MV-4-11 (cell line): Measurements from ENCODE around the gene CACNA1E.

Source experiments
- DNase-seq: peaks from one replicate; lab custom pipeline; 2025; lab: John Stamatoyannopoulos, UW

The CACNA1E gene

DNA sequence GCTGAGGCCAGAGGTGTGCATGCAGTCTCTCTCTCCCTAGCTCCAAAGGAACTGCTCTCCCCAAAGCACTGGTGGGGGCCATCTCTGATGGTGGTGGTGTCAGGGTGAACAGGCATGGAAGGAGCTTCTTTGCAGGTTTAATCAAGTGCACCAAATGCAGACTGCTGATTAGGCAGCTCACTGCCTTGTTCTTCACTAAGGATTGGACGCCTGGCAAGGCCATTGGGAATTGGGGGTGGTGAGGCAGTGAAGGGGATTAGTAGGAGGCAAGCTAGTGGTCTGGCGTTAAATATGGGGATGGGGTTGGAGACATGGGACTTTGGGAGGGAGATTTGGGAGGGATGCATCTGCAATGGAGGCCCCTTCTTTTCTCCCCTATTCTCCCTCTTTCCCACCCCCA, 1.5 kb downstream of the CACNA1E start:
- DNase-seq: no peak

DNA sequence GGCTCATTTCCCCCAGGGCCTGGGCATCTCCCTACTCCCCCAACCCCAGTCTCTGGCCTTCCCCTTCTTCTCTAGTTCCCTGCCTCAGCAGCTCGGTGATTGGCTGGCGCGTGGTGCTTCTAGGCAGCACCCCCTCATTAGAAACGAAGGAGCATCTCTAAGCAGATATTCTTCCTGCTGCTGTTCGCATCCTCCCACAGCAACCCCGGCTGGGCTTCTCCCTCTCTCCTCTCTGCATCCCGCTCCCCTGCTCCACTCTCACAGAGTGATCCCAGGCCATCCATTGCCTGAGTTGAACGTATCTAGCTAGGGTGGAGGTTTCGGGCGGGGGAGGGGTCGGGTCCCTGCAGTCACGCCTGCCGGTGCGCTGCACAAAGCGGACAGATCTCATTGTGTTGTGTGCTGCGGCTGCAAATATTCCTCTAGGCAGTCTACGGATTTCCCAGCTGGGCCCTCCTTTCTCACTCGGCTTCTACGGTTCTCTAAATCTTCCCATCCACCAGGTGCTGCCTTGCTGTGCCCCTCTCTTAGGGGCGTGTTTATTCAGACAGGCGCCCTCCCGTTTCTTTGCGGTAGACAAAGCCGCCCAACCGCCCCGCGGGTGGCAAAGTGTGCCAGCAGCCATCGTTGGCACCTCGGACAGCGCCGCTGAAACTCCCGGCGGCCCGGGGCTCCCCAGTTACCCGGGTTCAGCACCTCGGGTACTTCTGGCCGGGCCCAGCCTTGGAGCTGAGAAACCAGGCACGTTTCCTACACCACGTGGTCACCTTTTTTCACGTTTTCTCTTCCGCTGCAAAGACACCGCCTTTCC, 2.2 kb downstream of the CACNA1E start:
- DNase-seq: no peak

DNA sequence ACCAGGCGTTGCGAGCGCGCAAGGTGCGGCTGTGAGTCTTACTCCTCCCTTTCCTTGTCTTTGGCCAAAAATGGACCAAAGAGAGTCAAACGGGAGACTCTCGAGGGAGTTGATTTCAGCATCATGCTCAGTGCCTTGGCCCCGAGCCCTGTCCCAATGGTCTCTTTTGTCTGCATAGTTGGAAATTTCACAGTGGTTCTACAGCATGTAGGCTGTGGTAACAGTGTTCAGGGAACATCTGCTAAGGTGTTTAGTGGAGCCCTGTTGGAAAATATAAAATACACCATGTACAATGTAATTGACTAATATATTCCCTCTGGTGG, 2.7 kb downstream of the CACNA1E start:
- DNase-seq: no peak

DNA sequence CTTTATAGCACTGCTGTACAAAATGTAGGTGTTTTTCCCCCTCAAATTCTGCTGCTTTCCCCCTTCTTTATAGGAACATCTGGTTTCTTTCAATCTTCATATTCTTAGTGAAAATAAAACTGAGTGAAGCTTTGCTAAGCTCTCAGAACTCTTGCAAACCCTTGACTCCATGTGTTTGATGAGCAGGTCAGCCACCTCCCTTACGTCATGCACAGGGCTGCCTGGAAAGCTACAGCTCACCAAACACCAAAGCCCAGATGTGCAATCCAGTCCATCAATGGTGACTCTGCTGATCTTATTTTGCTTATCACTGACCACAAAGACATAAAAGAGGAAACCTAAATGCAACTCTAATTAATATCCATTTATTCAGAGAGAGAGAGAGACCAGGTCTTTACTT, 5.5 kb downstream of the CACNA1E start:
- DNase-seq: peak; percentile 26

GRCh38 chr1:181490276-181490675, 7.0 kb downstream of the CACNA1E start:
- DNase-seq: no peak

DNA sequence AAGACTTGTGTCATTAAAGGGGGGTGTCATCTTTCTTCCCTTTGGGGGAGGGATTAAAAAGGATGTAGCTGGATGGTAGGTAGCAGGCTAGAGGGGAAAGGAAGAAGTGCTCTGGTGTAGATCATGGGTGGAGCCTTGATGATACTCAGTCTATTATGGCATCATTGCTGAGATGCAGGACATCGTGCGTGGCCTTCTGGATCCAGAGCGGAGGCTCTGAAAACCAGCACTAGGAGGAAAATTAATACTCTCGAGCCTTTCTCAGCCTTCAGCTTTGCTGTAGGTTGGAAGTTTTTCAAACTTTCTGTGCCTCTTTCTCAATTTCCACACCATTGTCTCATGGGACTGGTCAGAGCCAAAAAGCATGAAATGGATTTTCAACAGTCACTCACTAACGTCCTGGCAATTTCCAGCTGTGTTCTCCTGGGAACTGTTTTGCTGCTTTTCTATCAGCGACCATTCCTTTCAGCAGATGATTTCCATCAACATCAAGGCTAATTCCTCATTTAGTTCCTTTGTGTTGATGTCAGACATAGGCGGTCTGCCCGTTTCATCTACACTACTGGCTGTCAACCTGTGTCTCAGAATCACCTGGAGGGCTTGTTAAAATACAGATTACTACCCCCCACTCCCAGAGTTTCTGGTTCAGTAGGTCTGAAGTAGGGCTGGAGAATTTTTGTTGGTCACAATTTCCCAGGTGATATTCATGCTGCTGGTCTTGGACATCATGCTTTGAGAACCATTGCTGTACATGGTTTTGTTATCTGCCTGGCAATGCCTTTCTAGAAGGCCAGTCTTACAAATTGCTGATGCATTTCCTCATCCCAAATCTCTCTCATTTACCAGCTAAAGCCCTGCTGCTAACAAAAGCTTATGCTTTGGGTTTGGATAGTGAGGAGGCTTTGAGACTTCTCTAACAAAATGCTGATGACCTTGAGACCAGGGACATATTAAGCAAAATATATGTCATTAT, 7.7 kb downstream of the CACNA1E start:
- DNase-seq: no peak

- DNase-seq: peak; percentile 40
Observed at GRCh38 chr1:181493166-181493565, 9.8 kb downstream of the CACNA1E start.

DNA sequence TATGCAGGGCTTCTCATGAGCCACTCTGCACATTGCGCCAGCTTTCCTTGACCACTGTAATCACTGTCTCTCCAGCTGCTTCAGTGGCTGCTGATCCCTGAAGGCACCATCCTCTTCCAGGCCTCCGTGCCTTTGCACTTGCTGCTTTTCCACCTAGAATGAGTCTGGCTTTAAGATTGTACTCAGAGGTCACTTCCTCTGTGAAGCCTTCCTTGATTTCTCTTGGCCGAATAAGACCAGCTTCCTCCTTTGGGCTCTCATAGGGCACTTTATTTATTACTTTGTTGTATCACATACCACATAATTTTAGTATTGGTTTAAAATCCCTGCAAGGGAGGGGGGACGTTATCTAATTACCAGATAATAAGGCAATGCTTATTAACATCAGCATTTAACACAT, 10.6 kb downstream of the CACNA1E start:
- DNase-seq: no peak

- DNase-seq: no peak
Observed at GRCh38 chr1:181496759-181497158, 13.4 kb downstream of the CACNA1E start.

DNA sequence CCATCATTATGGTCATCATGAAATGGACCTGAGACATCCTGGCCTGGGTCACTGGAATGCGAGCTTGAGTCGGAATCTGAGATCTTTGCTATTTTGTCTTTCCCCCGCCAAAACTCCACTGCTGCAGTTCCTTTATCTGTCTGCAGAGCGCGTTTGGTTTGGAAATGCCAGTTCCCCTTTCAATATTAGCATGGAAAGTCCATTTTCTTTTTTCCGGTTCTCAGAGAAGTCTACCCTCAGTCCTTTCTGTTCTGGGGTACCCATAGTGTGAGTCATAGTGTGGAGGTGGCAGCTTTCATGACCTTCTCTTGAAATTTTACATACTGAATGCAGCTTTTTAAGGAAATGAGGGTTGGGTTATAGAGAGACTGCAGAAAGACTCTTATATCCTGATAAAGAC, 14.6 kb downstream of the CACNA1E start:
- peak; percentile 69 for DNase-seq

- no peak for DNase-seq
Observed at GRCh38 chr1:181499825-181500224, 16.5 kb downstream of the CACNA1E start.

DNA sequence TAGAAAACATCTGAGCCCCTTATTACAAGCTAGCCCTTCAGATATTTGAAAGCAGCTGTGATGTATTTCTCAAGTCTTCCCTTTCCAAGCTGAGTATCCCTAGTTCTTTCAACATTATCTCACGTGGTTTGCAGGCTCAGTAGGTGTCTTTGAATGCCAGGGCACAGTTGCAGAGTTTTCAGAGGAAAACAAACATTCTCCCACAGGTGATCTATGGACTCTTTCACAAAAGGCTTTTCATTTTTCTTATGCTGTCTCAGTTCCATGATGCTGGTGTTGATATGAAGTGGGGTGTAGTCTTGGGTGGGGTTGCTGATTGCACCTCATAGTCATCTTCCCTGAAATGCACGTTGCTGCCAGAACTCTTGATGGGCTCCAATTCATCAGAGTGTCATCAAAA, 17.3 kb downstream of the CACNA1E start:
- DNase-seq: no peak

- no peak for DNase-seq
Observed at GRCh38 chr1:181501612-181502011, 18.3 kb downstream of the CACNA1E start.

GRCh38 chr1:181503171-181503810, 20.0 kb downstream of the CACNA1E start:
- DNase-seq: peak; percentile 88

DNA sequence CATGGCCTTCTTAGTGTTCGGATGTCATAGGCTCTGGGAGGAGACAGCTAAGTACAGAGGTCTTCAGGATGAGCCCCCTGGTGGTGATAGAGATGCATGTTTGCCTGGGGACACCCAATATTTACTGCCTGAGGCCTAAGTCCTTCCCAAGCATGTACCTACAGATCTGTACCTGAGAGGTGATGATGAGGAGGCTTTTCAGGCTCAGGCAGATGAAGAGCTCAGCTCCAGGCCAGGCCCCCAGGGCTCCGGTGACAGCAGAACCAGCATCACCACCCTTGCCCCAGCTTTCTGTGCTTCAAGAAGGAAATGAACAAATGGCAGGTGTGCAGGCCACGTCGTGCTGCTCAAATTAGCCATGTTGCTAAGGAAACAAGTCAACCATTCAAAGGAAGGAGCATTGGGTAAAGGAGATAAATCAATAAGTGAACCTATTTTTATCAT, 21.1 kb downstream of the CACNA1E start:
- DNase-seq: peak; percentile 15

DNA sequence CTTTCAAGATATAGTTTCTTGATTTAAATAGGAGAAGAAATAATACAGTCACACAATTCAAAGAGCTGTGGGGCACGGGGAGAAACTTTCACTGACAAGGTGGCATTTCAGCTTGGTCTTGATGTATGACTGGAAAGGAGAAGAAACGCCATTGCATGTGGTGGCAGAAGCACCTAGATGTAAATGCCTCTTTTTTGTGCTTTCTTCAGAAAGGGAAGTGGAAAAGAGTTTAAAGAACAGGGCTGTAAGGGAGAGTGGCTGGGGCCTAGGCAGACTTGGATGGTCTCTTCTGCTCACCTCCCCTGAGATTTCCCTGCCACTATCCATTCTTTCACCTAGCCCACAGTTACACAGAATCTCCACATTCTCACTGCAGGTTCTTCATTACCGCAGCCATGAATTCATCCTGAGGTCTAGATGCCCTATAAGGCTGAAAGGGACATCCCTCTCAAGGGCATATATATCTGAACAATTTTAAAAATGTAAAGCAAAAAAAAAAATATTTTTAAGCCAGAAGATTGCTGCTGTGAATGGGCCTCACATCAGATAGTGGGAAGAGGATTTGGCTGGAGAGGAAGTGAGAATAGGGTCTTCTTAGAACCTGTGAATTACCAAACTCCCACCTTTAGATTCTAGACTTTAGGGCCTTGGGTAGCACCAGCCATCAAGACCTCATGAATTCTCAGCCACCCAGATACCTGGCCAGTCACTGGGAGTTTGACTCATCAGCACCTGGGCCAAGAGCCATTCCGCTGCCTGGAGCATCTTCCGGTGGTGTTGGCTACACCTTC, 23.4 kb downstream of the CACNA1E start:
- peak; percentile 63 for DNase-seq

DNA sequence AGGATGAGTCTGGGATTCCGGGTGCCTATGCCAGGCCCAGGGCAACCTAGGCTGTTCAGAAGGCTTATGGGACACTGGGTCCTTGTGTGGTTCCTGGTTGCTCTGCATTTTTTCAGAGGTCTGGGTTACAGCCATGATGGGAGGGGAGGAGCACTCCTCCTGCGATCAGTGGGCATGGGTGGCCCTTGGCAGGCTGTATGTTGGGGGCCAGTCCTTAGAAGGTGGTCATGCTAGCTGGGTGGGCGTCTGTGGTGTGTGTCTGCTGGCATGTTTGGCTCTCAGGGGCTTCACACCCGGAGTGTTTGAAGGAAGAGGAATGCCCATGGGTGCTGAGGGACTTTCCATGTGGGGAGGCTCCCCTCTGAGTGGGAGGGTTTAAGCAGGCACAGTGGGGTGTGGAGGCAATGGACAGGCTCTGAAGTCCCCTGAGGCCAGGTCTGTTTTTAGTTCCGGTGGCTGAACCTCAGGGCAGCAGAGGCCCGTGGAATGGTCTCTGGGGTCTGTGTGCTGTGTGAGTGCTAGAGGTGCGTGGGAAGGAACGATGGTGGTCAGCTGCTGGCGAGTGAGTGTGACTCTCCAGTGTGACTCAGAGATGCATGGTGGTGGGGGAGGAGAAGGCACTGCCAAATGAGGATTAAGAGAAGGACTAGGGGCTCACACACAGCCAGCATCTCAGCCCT, 25.3 kb downstream of the CACNA1E start:
- peak; percentile 29 for DNase-seq

DNA sequence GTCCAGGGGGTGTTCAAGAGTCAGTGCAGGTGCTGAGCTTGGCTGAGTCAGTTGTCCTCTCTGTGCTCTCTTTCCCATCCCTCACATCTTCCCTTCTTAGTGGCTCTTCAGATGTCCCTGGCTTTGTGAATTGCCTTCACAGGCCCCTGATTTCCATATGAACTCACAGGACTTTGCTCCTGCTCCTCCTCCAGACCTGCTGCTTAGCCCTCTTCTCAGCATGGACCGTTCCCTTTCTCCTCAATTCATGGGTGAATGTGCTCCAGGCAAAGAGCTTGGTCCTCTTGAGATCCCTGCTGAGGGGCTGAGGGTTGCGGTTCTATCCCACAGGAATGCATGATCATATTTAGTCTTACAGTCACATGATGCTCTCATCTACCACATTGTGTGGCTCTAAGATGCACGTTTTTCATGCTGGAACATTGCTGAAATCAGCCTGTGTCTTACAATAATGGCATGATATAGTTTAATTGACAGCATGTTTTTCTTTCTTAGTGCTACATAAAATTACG, 30.5 kb downstream of the CACNA1E start:
- DNase-seq: no peak

DNA sequence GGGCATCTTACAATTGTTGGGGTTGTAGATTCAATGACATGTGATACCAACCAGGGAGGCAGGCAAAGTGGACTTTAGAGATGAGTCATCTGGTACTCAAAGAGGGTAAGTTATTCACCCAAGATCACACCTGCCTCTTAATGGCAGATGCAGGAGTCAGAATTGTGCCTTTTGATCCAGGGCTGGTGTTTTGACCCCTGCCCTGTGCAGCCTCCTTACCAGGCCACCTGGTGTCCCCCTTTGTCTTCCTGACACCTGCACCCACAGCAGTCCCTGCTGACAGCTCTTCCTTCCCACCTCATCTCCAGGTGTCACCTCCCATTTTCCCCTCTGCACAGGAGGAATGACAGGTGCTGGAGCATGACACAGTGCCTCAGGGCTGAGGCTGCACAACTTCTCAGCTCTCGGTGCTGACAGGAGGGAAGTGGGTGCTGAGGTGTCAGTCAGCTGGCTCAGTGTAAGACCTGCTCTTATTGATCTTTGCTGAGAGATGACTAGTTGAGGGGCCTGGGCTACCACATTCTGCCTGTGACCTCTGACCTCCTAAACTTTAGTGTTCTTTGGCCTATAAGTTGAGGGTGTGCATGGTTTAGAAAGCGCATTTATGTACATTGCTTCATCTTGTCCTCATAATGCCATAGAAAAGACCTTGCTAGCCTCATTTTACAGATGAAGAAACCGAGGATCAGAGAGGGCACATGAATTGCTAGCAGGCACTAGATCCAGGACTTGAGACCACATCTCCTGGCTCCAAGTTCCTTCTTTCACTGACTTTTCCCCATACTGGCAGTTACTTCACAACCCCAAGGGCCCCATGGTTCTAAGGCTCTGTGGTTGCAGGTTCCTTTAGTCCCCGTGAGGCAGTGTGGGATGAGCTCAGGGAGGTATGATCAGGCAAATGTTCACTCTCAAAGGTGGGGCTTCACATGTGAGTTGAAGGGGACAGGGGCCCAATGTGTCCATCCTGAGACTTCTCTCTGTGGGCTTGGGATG, 31.3 kb downstream of the CACNA1E start:
- DNase-seq: peak; percentile 60

DNA sequence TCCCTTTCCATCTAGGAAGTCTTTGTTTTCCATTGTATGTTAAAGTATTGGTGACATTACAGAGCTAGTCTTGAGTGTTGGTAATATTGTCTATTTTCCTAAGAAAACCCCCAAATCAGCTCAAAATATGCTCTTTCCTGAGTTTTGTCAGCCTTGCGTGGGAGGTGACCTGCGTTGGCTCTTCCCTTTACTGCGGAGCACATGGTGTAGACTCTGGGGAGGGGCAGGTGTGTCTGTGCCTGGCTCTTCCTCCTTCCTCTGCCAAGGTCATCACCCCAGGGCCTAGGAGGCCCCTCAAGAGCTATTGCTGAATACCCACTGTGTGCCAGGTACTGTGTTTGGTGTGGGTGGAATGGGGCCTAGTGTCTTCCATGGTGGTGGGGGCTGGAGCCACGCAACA, 33.4 kb downstream of the CACNA1E start:
- DNase-seq: no peak
